ENCODE measurements around the gene RAD18. TPM values are rescaled to one million over a fixed set of nuclear protein-coding genes. Genes with fewer than 3 reads are reported as not detected.

RAD18 gene
- total and polyA plus RNA-seq, 9 of the 15 experiments (the other 6 are each of a cell fraction or from before 2014, with no cell fraction given) = 19.2 to 49.4 (median 34.4) TPM

- FAIRE-seq (no peak), DNase-seq (ENCODE audit: extremely low read depth in 1 of 4, low spot score in 3 of 4) (no peak), ATAC-seq (no peak)
- no peaks in the 10 kb centered on the region for H3K79me2 ChIP-seq (ENCODE audit: control insufficient read depth, insufficient read depth, low read length)
- no TSS peak for BruUV-seq (replicated peaks)
- peaks cover 4% of the 10 kb centered on the region for H4K20me1 ChIP-seq (replicated peaks; ENCODE audit: control insufficient read depth, insufficient read depth, low read length)
- WGBS (ENCODE audit: insufficient coverage, low coverage, missing lambda C conversion rate) = 0% methylated on average over 6 of the region's 6 CpGs
- H2AFZ ChIP-seq (ENCODE audit: low read depth, low read length) = no peak overlapping the region
- no peak overlapping the region for H3K4me3 ChIP-seq
- H3K27me3 ChIP-seq (ENCODE audit: control insufficient read depth in 2 of 2, insufficient read depth in 2 of 2, low read length in 2 of 2) = peaks cover 50 to 83% of the 10 kb centered on the region in 2 experiments
- H3K9me1 ChIP-seq (ENCODE audit: control insufficient read depth, insufficient read depth, low read length) = no peaks in the 10 kb centered on the region
- no peak overlapping the region for H3K9ac ChIP-seq (ENCODE audit: insufficient read depth in 1 of 2, low read depth in 2 of 2, low read length in 2 of 2)
- H3K27ac ChIP-seq (ENCODE audit: extremely low read depth, low read depth, low read length) = no peak overlapping the region
- peaks cover 0 to 8% of the 10 kb centered on the region in 2 experiments; a peak in 2 of 5 replicates for H3K4me1 ChIP-seq (replicated peaks in 1 of 2; ENCODE audit: control insufficient read depth in 2 of 2, insufficient read depth in 2 of 2, low read length in 2 of 2)
- POLR2A ChIA-PET = interaction anchor here (0.5 to 1.2 kb wide), 3 partner anchors 10 to 149 kb away, joined by 3 to 4 read pairs (median 3); no protein-coding TSS in a partner anchor
- no peak for TF ChIP-seq ZNF212 (CRISPR knock-in tag; IDR thresholded peaks at IDR 0.05)
- TF ChIP-seq SMAD3 (CRISPR knock-in tag; conservative IDR thresholded peaks at IDR 0.05) = no peak
- TF ChIP-seq ERF (CRISPR knock-in tag; IDR thresholded peaks at IDR 0.05) = no peak
- TF ChIP-seq AFF1 (IDR thresholded peaks at IDR 0.05; ENCODE audit: low read depth in 1 of 2, partially characterized antibody in 2 of 2) = no peak
- peaks cover 6% of the 10 kb centered on the region for H3K9me3 ChIP-seq (replicated peaks; ENCODE audit: control insufficient read depth, insufficient read depth, low read depth, low read length)
- no peak overlapping the region for H3K4me2 ChIP-seq (ENCODE audit: insufficient read depth, low read length)
- intact Hi-C loops (cut with micrococcal nuclease) (loop anchor here (10.0 kb wide), 1 partner anchor 498 kb away; no protein-coding TSS in a partner anchor), in situ Hi-C loops (cut with MboI) (no loop called here)
- no peaks in the 10 kb centered on the region for H3K36me3 ChIP-seq (ENCODE audit: control insufficient read depth, insufficient read depth, low read length)
- CTCF ChIA-PET (ENCODE audit: low intra/inter-chr PET ratio) = interaction anchor here (3.2 kb wide), 1 partner anchor 315 kb away, joined by 17 read pairs; no protein-coding TSS in a partner anchor
Measured at GRCh38 chr3:8987226-8987625, 24.0 kb upstream of the RAD18 start.
